Panc1 (cell line): ENCODE results near the gene TDRD1. TPM values are rescaled to one million over a fixed set of nuclear protein-coding genes. Genes with fewer than 3 reads are reported as not detected.
A peak's percentile ranks its signal among the peaks of the same experiment; 100 is the strongest.

Experiments used
- ATAC-seq: fragments of 200-7000 bp; cut with Tn5 transposase; 2 replicates; pipeline ENCODE4 v1.9.1; 2020; ENCODE audit warnings: mild to moderate bottlenecking, moderate library complexity
- BruUV-seq: library from RNA; stranded (reverse); fragments of 400-500 nt; replicated peaks from 2 replicates; lab custom pipeline; 2021; lab: Mats Ljungman, UMichigan
- CTCF ChIA-PET: fragments of 300-600 bp; sonication (Branson Sonifier 250); formaldehyde crosslinking; loops from one replicate; lab custom pipeline; 2022; ENCODE audit warnings: antibody characterized with exemption; lab: Charles Lee
- POLR2A ChIA-PET: fragments of 300-600 bp; sonication (Branson Sonifier 250); formaldehyde crosslinking; loops from one replicate; lab custom pipeline; 2022; ENCODE audit warnings: antibody characterized with exemption; lab: Charles Lee
- DNase-seq: peaks from one replicate; pipeline ENCODE4 v3.0.0-alpha.2; 2010; ENCODE audit warnings: low read depth, low spot score
- H3K27ac ChIP-seq: 2 replicates; pipeline ENCODE4 v1.5.1; 2011; ENCODE audit warnings: mild to moderate bottlenecking, low read length, inconsistent platforms
- H3K27me3 ChIP-seq: fragments of 200-500 bp; sonication (Bioruptor generic); 2 replicates; pipeline ENCODE4 v1.6.0; 2014; ENCODE audit warnings: low read length, inconsistent platforms; ENCODE audit not compliant: control insufficient read depth, insufficient read depth
- H3K36me3 ChIP-seq: fragments of 200-500 bp; sonication (Bioruptor generic); 2 replicates; pipeline ENCODE4 v1.5.1; 2014; ENCODE audit warnings: inconsistent platforms, mild to moderate bottlenecking, low read length, moderate library complexity; ENCODE audit not compliant: control insufficient read depth, insufficient read depth
- H3K4me1 ChIP-seq: 2 replicates; pipeline ENCODE4 v1.5.1; 2011; ENCODE audit warnings: inconsistent platforms, mild to moderate bottlenecking, low read length, moderate library complexity; ENCODE audit not compliant: control insufficient read depth, insufficient read depth
- H3K4me3 ChIP-seq, 2 experiments: 2 replicates each; pipeline ENCODE4 v1.5.1; 2011 to 2012; ENCODE audit warnings: low read depth in 2 of 2, low read length in 2 of 2, mild to moderate bottlenecking in 2 of 2, inconsistent platforms in 1 of 2, moderate library complexity in 1 of 2
- H3K9me3 ChIP-seq: fragments of 200-500 bp; sonication (Bioruptor generic); 2 replicates; pipeline ENCODE4 v1.5.1; 2014; ENCODE audit warnings: low read depth, mild to moderate bottlenecking, inconsistent platforms, low read length, moderate library complexity; ENCODE audit not compliant: control insufficient read depth, insufficient read depth
- CTCF ChIP-seq: fragments of 450-650 bp; IDR thresholded peaks from 2 replicates; pipeline ENCODE4 v1.5.1; 2017; ENCODE audit warnings: mild to moderate bottlenecking
- POLR2AphosphoS5 ChIP-seq: IDR thresholded peaks from 2 replicates; pipeline ENCODE4 v1.6.1; 2012; ENCODE audit warnings: mild to moderate bottlenecking, low read depth, low read length, moderate library complexity
- REST ChIP-seq, 2 experiments: IDR thresholded peaks; 2 replicates each; pipeline ENCODE4 v1.6.1; 2011 to 2012; ENCODE audit warnings: low read depth in 2 of 2, control low read depth in 1 of 2, low read length in 1 of 2, mild to moderate bottlenecking in 1 of 2, moderate library complexity in 1 of 2; ENCODE audit not compliant: insufficient read depth in 1 of 2
- SIN3A ChIP-seq: IDR thresholded peaks from 2 replicates; pipeline ENCODE4 v1.6.1; 2012; ENCODE audit warnings: low read depth, mild to moderate bottlenecking, low read length, moderate library complexity, borderline replicate concordance; ENCODE audit not compliant: insufficient read depth
- TCF7L2 ChIP-seq: IDR thresholded peaks from 2 replicates; pipeline ENCODE4 v1.6.1; 2011; ENCODE audit warnings: mild to moderate bottlenecking, low read depth, low read length, inconsistent platforms
- in situ Hi-C: cut with HindIII; loops from 2 replicates; pipeline ENCODE4 v1.10.0; 2016; ENCODE audit warnings: low sequenced_read_pairs, low pct_unique_long_range_greater_than_20kb
- intact Hi-C: fragments of 100-400 bp; cut with micrococcal nuclease; formaldehyde crosslinking; loops from one replicate; pipeline ENCODE4 v1.10.0; 2022; ENCODE audit not compliant: unreplicated experiment
- total RNA-seq: library from RNA; stranded (reverse); gene quantifications from one replicate; pipeline ENCODE4 v1.2.1, GENCODE V29; 2021; ENCODE audit not compliant: unreplicated experiment

Gene TDRD1
- total RNA-seq, 1 experiment from 2014 or later: not detected

GRCh38 chr10:114151892-114152291, 27.3 kb upstream of the TDRD1 start:
- DNase-seq (no peak), ATAC-seq (no peak; the same call in 1 of the 2 replicates)
- CTCF ChIA-PET: no interaction called here
- no peaks in the 10 kb centered on the region for H3K27me3 ChIP-seq
- no peaks in the 10 kb centered on the region for H3K9me3 ChIP-seq
- BruUV-seq: no TSS peak
- H3K27ac ChIP-seq: no peak overlapping the region
- H3K36me3 ChIP-seq: peaks cover 2% of the 10 kb centered on the region; the same call in 1 of the 2 replicates
- no peak overlapping the region for H3K4me3 ChIP-seq
- POLR2A ChIA-PET: no interaction called here
- intact Hi-C loops (no loop called here), in situ Hi-C loops (no loop called here)
- no peak for TF ChIP-seq TCF7L2
- H3K4me1 ChIP-seq: no peaks in the 10 kb centered on the region

- H3K9me3 ChIP-seq: no peaks in the 10 kb centered on the region
- intact Hi-C loops: no loop called here
- in situ Hi-C loops: no loop called here
- peaks cover 1% of the 10 kb centered on the region; the same call in 1 of the 2 replicates for H3K4me1 ChIP-seq
- no peak overlapping the region for H3K4me3 ChIP-seq
- ATAC-seq: no peak
- no peak for DNase-seq
- H3K27me3 ChIP-seq: no peaks in the 10 kb centered on the region
- H3K27ac ChIP-seq: no peak overlapping the region
- ChIA-PET CTCF (no interaction called here), POLR2A (no interaction called here)
- H3K36me3 ChIP-seq: no peaks in the 10 kb centered on the region; the same call in 1 of the 2 replicates
- BruUV-seq: no TSS peak
- TF ChIP-seq CTCF (peak; percentile 58), REST (IDR thresholded peaks at IDR 0.05; ENCODE audit: insufficient read depth in 1 of 2, low read depth in 2 of 2, low read length in 1 of 2) (no peak)
Measured at GRCh38 chr10:114157912-114158311, 21.2 kb upstream of the TDRD1 start.

GRCh38 chr10:114163062-114163461, 16.1 kb upstream of the TDRD1 start:
- H3K27me3 ChIP-seq: no peaks in the 10 kb centered on the region
- CTCF ChIA-PET: interaction anchor here (1.0 kb wide), 1 partner anchor 484 kb away, joined by 3 read pairs; no protein-coding TSS in a partner anchor
- peaks cover 25% of the 10 kb centered on the region for H3K4me1 ChIP-seq
- DNase-seq: no peak
- H3K36me3 ChIP-seq: no peaks in the 10 kb centered on the region; the same call in 1 of the 2 replicates
- TF ChIP-seq POLR2AphosphoS5 (no peak), SIN3A (no peak), TCF7L2 (no peak), CTCF (no peak), REST (IDR thresholded peaks at IDR 0.05; ENCODE audit: insufficient read depth in 1 of 2, low read depth in 2 of 2, low read length in 1 of 2) (no peak)
- POLR2A ChIA-PET: interaction anchor here (0.6 kb wide), 1 partner anchor 21 kb away, joined by 3 read pairs; no protein-coding TSS in a partner anchor
- in situ Hi-C loops (no loop called here), intact Hi-C loops (no loop called here)
- no TSS peak for BruUV-seq
- ATAC-seq: no peak
- H3K9me3 ChIP-seq: no peaks in the 10 kb centered on the region
- peak overlapping the region; percentile 82 for H3K27ac ChIP-seq
- no peak overlapping the region for H3K4me3 ChIP-seq
